Testis (tissue), 2 donors: ENCODE measurements around the gene CASK.

Experiments used
- POLR2A ChIP-seq: fragments of 450-650 bp; IDR thresholded peaks from one replicate; pipeline ENCODE4 v1.6.1; 2017; ENCODE audit warnings: antibody characterized with exemption, mild to moderate bottlenecking, moderate library complexity
- TF ChIP-seq, protein P1 (sequence below), 3 experiments: fragments of 450-650 bp in 2 of 3; fragments of 200-600 bp in 1 of 3; sonication (generic) in 1 of 3; IDR thresholded peaks; one replicate each; pipeline ENCODE4 v1.5.1; 2016 to 2019; ENCODE audit warnings: antibody characterized with exemption in 3 of 3, mild to moderate bottlenecking in 2 of 3, moderate library complexity in 1 of 3

GRCh38 chrX:41923211-41923977, at the start of gene CASK:
- TF ChIP-seq, protein P1, sequence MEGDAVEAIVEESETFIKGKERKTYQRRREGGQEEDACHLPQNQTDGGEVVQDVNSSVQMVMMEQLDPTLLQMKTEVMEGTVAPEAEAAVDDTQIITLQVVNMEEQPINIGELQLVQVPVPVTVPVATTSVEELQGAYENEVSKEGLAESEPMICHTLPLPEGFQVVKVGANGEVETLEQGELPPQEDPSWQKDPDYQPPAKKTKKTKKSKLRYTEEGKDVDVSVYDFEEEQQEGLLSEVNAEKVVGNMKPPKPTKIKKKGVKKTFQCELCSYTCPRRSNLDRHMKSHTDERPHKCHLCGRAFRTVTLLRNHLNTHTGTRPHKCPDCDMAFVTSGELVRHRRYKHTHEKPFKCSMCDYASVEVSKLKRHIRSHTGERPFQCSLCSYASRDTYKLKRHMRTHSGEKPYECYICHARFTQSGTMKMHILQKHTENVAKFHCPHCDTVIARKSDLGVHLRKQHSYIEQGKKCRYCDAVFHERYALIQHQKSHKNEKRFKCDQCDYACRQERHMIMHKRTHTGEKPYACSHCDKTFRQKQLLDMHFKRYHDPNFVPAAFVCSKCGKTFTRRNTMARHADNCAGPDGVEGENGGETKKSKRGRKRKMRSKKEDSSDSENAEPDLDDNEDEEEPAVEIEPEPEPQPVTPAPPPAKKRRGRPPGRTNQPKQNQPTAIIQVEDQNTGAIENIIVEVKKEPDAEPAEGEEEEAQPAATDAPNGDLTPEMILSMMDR (IDR thresholded peaks at IDR 0.05) = no peak
- peak; percentile 8 for TF ChIP-seq POLR2A
